Heart left ventricle (tissue), 13 donors: ENCODE results near the gene ARIH2.

Experiments
- CTCF ChIP-seq, 12 donors: fragments of 200-600 bp; sonication (generic) in 4 of 12; IDR thresholded peaks; one replicate each; pipeline versions ENCODE4 v1.5.0 to v1.8.0; 2018 to 2022; ENCODE audit warnings: antibody characterized with exemption in 12 of 12, mild to moderate bottlenecking in 5 of 12
- POLR2A ChIP-seq, 2 donors: fragments of 450-650 bp; IDR thresholded peaks; one replicate each; pipeline ENCODE4 v1.6.1; 2017; ENCODE audit warnings: antibody characterized with exemption in 2 of 2, mild to moderate bottlenecking in 2 of 2, moderate library complexity in 2 of 2
- donor health status: ischemic (EF 13 %, LVEDD 7.1; RV severe dilation, severe dysfunction).
- donor health status: DM: no; HTN: yes; CAD: no.
- donor health status: DM: no; HTN: no; CAD: no.
- donor health status: ischemic (EF 25% LVEDD 6.9; RV normal size, moderate dysfunction).
- donor health status: ischemic (EF 25% LVEDD 5.7; RV mildly dilated, moderate dysfunction).
- donor health status: ischemic (EF 35%, LVEDD 5.7; RV mildly dilated, moderate dysfunction).
- donor health status: nonischemic (EF 11% LVEDD 7.7; RV severe dilation, severe dysfunction).
- donor health status: DM: yes; HTN: yes; CAD: no.
- donor health status: PGD.
- donor health status: ischemic (EF 29% LVEDD 5.4; RV normal size, mild dysfunction).
- donor health status: nonischemic (EF 23%, LVEDD 6.1; RV moderate dilation, normal function).

- no peak for TF ChIP-seq CTCF (IDR thresholded peaks at IDR 0.05)
- TF ChIP-seq POLR2A (IDR thresholded peaks at IDR 0.05), result no peak
Measured at GRCh38 chr3:48966367-48966766, 47.7 kb downstream of the ARIH2 start.
